Lung (tissue), 12 donors: ENCODE results near the gene TRIM17. TPM values are rescaled to one million over a fixed set of nuclear protein-coding genes. Genes with fewer than 3 reads are reported as not detected.

Experiments used
- ATAC-seq: fragments of 200-7000 bp; cut with Tn5 transposase; one replicate; pipeline ENCODE4 v1.9.1; 2020; ENCODE audit warnings: moderate number of reproducible peaks; ENCODE audit not compliant: insufficient read depth, low FRiP score
- DNase-seq, 3 donors: peaks; one replicate each; pipeline ENCODE4 v3.0.0-alpha.2; 2013 to 2017
- H3K27ac ChIP-seq, 2 donors: one replicate each; pipeline ENCODE4 v1.5.1; 2013; ENCODE audit warnings: mild to moderate bottlenecking in 2 of 2, moderate library complexity in 2 of 2, control low read depth in 1 of 2, inconsistent platforms in 1 of 2, low read depth in 1 of 2, low read length in 1 of 2
- H3K27me3 ChIP-seq, 3 donors: one replicate each; pipeline ENCODE4 v1.5.1; 2013; ENCODE audit warnings: low read length in 2 of 3; ENCODE audit not compliant: control insufficient read depth in 3 of 3, insufficient read depth in 3 of 3
- H3K36me3 ChIP-seq, 4 donors: one replicate each; pipeline ENCODE4 v1.5.1; 2013; ENCODE audit warnings: low read length in 4 of 4, mild to moderate bottlenecking in 1 of 4, moderate library complexity in 1 of 4; ENCODE audit not compliant: control insufficient read depth in 4 of 4, insufficient read depth in 4 of 4
- H3K4me1 ChIP-seq, 5 donors: one replicate each; pipeline ENCODE4 v1.5.1; 2013; ENCODE audit warnings: low read length in 5 of 5, mild to moderate bottlenecking in 2 of 5, moderate library complexity in 1 of 5; ENCODE audit not compliant: control insufficient read depth in 5 of 5, insufficient read depth in 5 of 5
- H3K4me3 ChIP-seq: one replicate; pipeline ENCODE4 v1.5.1; 2013; ENCODE audit warnings: mild to moderate bottlenecking, control low read depth, moderate library complexity
- H3K9ac ChIP-seq, 2 donors: one replicate each; pipeline ENCODE4 v1.5.1; 2013; ENCODE audit warnings: low read length in 2 of 2, control low read depth in 1 of 2; ENCODE audit not compliant: insufficient read depth in 1 of 2
- H3K9me3 ChIP-seq, 4 donors: one replicate each; pipeline ENCODE4 v1.5.1; 2013; ENCODE audit warnings: low read length in 3 of 4, mild to moderate bottlenecking in 1 of 4, moderate library complexity in 1 of 4; ENCODE audit not compliant: control insufficient read depth in 4 of 4, insufficient read depth in 3 of 4
- CTCF ChIP-seq: IDR thresholded peaks from 2 replicates; pipeline ENCODE4 v1.5.1; 2012; ENCODE audit warnings: mild to moderate bottlenecking; ENCODE audit errors: control extremely low read depth, extremely low read depth
- WGBS, 2 donors: extraction: QIAGEN DNeasy Blood & Tissue Kit; methylation state at CpG; one replicate each; pipeline ENCODE4 v1.1.7; 2013; 5-methylcytosine and 5-hydroxymethylcytosine counted together
- polyA plus RNA-seq, 2 donors: library from polyadenylated mRNA; stranded (reverse); fragments of 200-250 nt; gene quantifications; one replicate each; pipeline ENCODE4 v1.2.1, GENCODE V29; 2013
- total RNA-seq, 2 donors: library from RNA; depleted of rRNA in 1 of 2; stranded (reverse); fragments of >200 nt in 1 of 2; gene quantifications; one replicate each; pipeline ENCODE4 v1.2.1, GENCODE V29; 2014 to 2021
- donor health status: control.
- donor health status: control.
- donor health status: Bipolar disorder and iron deficiency.
- donor health status: healthy.
- donor health status: DM: yes; HTN: yes; CAD: no.

Gene TRIM17
- total and polyA plus RNA-seq, 4 donors: 1.0 to 3.3 (median 1.8) TPM

- TF ChIP-seq CTCF: no peak
- DNase-seq: no peak
- Histone ChIP-seq H3K4me3 (no peak overlapping the region), H3K36me3 (no peaks in the 10 kb centered on the region), H3K9me3 (peaks cover 0 to 1% (median 0%) of the 10 kb centered on the region in 4 donors), H3K27me3 (peaks cover 0 to 2% (median 0%) of the 10 kb centered on the region in 3 donors), H3K9ac (no peak overlapping the region), H3K4me1 (peaks cover 0 to 2% (median 0%) of the 10 kb centered on the region in 5 donors), H3K27ac (no peak overlapping the region)
- 62 to 66% methylated on average over 5 of the region's 5 CpGs for WGBS, 2 donors
- ATAC-seq: no peak
Observed at GRCh38 chr1:228426518-228427175, 10.0 kb upstream of the TRIM17 start.

GRCh38 chr1:228424685-228425660 is 8.3 kb upstream of the TRIM17 start:
- Histone ChIP-seq H3K9ac (no peak overlapping the region), H3K27me3 (peaks cover 0 to 2% (median 0%) of the 10 kb centered on the region in 3 donors), H3K36me3 (no peaks in the 10 kb centered on the region), H3K27ac (no peak overlapping the region), H3K9me3 (peaks cover 0 to 1% (median 0%) of the 10 kb centered on the region in 4 donors), H3K4me1 (peaks cover 0 to 2% (median 0%) of the 10 kb centered on the region in 5 donors), H3K4me3 (no peak overlapping the region)
- TF ChIP-seq CTCF: no peak
- DNase-seq (no peak), ATAC-seq (no peak)
- 97 to 98% methylated on average over 62 of the region's 62 CpGs for WGBS, 2 donors

GRCh38 chr1:228423404-228424053 is 6.9 kb upstream of the TRIM17 start:
- Histone ChIP-seq H3K9ac (no peak overlapping the region), H3K9me3 (peaks cover 0 to 1% (median 0%) of the 10 kb centered on the region in 4 donors), H3K27ac (no peak overlapping the region), H3K4me1 (peaks cover 0 to 2% (median 0%) of the 10 kb centered on the region in 5 donors), H3K27me3 (peaks cover 0 to 6% (median 0%) of the 10 kb centered on the region in 3 donors), H3K4me3 (no peak overlapping the region), H3K36me3 (no peaks in the 10 kb centered on the region)
- 93 to 94% methylated on average over 7 of the region's 7 CpGs for WGBS, 2 donors
- ATAC-seq (no peak), DNase-seq (no peak)
- TF ChIP-seq CTCF: no peak
